ENCODE measurements around the gene INPP4A. TPM values are rescaled to one million over a fixed set of nuclear protein-coding genes. Genes with fewer than 3 reads are reported as not detected.
A peak's percentile ranks its signal among the peaks of the same experiment; 100 is the strongest.

The INPP4A gene
- total RNA-seq, 2 donors from 2014 or later: 10.9 to 12.2 TPM

DNA sequence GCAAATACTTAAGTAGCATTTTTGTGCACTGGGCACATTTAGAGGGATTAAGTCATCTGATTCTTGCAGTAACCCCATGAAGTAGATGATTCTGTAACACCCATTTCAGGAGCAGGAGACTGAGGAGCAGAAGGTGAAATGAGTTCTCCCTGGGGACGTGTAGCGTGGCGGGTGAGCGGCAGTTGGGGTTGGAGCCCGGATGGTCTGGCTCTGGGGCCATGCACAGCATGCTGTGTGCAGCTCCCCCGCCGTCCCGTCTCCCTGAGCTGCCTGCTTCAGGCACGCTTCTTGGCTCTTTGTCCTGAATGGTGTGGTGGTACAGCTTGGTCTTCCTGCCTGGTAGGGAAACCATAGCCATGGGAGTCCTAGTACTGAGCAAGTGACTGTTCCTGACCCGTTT lies 32.4 kb downstream of the INPP4A start:
- intact Hi-C loops (cut with DNase I): no loop called here
- Histone ChIP-seq H3K4me3 (no peak overlapping the region), H3K36me3 (replicated peaks in 1 of 2; ENCODE audit: insufficient read depth in 1 of 2, low read depth in 2 of 2) (no peaks in the 10 kb centered on the region), H3K27me3 (no peaks in the 10 kb centered on the region), H3K4me1 (peaks cover 45% of the 10 kb centered on the region), H3K9me3 (no peaks in the 10 kb centered on the region), H3K27ac (no peak overlapping the region)
- DNase-seq: no peak
- TF ChIP-seq, protein P1, sequence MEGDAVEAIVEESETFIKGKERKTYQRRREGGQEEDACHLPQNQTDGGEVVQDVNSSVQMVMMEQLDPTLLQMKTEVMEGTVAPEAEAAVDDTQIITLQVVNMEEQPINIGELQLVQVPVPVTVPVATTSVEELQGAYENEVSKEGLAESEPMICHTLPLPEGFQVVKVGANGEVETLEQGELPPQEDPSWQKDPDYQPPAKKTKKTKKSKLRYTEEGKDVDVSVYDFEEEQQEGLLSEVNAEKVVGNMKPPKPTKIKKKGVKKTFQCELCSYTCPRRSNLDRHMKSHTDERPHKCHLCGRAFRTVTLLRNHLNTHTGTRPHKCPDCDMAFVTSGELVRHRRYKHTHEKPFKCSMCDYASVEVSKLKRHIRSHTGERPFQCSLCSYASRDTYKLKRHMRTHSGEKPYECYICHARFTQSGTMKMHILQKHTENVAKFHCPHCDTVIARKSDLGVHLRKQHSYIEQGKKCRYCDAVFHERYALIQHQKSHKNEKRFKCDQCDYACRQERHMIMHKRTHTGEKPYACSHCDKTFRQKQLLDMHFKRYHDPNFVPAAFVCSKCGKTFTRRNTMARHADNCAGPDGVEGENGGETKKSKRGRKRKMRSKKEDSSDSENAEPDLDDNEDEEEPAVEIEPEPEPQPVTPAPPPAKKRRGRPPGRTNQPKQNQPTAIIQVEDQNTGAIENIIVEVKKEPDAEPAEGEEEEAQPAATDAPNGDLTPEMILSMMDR (IDR thresholded peaks at IDR 0.05): no peak
- TF ChIP-seq POLR2A (IDR thresholded peaks at IDR 0.05): no peak
- WGBS, 2 donors: 90 to 93% methylated on average over 10 of the region's 10 CpGs
- no peak for ATAC-seq

DNA sequence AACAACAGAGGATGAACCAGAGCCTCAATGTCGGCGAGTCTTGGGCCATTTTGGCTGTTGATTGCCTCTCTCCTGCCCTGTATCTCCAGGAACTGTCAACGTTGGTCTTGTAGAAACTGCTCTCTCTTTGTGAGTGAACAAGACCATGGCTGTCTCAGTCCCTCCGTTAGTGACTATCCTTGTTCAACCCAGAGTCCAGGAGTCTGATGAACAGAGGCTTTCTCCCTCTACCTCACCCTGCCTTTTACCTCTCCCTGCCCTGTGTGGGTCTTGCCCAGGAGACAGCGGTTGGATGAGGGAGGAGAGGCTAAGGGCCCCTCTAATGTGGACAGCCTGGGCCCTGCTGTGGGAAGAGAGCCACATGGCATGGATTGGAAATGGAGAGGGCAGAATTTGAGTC lies 32.8 kb downstream of the INPP4A start:
- Histone ChIP-seq H3K4me3 (no peak overlapping the region), H3K36me3 (replicated peaks in 1 of 2; ENCODE audit: insufficient read depth in 1 of 2, low read depth in 2 of 2) (no peaks in the 10 kb centered on the region), H3K9me3 (no peaks in the 10 kb centered on the region), H3K27me3 (no peaks in the 10 kb centered on the region), H3K4me1 (peaks cover 40% of the 10 kb centered on the region), H3K27ac (no peak overlapping the region)
- DNase-seq (no peak), ATAC-seq (no peak)
- 93 to 95% methylated on average over 4 to 5 of the region's 5 CpGs for WGBS, 2 donors
- TF ChIP-seq, protein P1 (IDR thresholded peaks at IDR 0.05): no peak
- no peak for TF ChIP-seq POLR2A (IDR thresholded peaks at IDR 0.05)
- intact Hi-C loops (cut with DNase I): no loop called here

DNA sequence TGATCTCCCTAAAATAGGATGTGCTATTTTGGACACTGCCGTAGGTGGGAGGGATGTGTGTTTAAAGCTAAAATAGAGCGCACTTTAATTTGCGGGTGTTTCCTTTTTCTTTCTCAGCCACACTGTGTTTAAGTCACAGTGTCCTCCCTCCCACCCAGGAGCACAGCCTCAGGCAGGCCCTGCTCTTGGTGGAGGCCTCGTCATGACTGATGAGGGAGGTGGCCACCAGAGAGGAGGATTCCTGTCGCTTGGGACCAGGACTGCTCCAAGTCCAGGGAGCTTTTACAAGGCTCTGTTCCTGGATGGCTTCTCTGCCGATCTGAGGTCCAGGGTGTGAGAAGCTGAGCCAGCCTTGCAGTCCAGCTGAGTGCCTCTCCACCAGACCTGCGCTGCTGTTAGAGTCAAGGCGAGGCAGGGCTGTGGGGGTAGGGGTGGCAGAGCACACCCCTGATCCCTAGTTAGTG lies 33.5 kb downstream of the INPP4A start:
- TF ChIP-seq POLR2A (IDR thresholded peaks at IDR 0.05): no peak
- TF ChIP-seq, protein P1 (IDR thresholded peaks at IDR 0.05): no peak
- 84 to 94% methylated on average over 7 to 8 of the region's 8 CpGs for WGBS, 2 donors
- H3K27me3 ChIP-seq: no peaks in the 10 kb centered on the region
- intact Hi-C loops (cut with DNase I): no loop called here
- H3K27ac ChIP-seq: no peak overlapping the region
- H3K4me3 ChIP-seq: no peak overlapping the region
- no peak for ATAC-seq
- no peak for DNase-seq
- no peaks in the 10 kb centered on the region for H3K9me3 ChIP-seq
- H3K36me3 ChIP-seq (replicated peaks in 1 of 2; ENCODE audit: insufficient read depth in 1 of 2, low read depth in 2 of 2): no peaks in the 10 kb centered on the region
- peaks cover 40% of the 10 kb centered on the region for H3K4me1 ChIP-seq

DNA sequence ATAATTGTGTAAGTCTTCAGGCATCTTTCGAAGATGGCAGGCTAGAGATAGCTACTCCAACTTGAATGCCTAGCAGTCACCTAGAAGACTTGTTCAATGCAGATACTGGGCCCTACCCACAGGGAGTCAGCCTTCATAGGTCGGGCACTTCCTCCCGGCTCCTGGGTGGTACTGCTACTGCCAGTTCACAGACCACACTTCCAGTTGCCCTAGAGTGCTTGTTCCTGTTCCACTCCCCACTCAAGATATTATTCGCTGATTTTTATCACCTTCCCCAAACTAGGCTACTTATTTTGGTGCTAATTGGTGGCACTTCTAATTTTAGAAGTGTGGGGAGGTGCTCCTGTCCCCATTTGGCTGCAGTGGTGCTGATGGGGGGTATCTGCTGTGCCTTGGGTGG lies 34.2 kb downstream of the INPP4A start:
- no peak for TF ChIP-seq POLR2A (IDR thresholded peaks at IDR 0.05)
- TF ChIP-seq, protein P1 (IDR thresholded peaks at IDR 0.05): no peak
- intact Hi-C loops (cut with DNase I): no loop called here
- Histone ChIP-seq H3K4me3 (no peak overlapping the region), H3K36me3 (replicated peaks in 1 of 2; ENCODE audit: insufficient read depth in 1 of 2, low read depth in 2 of 2) (no peaks in the 10 kb centered on the region), H3K4me1 (peaks cover 41% of the 10 kb centered on the region), H3K27me3 (no peaks in the 10 kb centered on the region), H3K9me3 (no peaks in the 10 kb centered on the region), H3K27ac (peak overlapping the region in 1 of 4 donors; percentile 56)
- ATAC-seq (no peak), DNase-seq (no peak)
- WGBS, 2 donors: 70 to 82% methylated on average over 4 of the region's 4 CpGs

DNA sequence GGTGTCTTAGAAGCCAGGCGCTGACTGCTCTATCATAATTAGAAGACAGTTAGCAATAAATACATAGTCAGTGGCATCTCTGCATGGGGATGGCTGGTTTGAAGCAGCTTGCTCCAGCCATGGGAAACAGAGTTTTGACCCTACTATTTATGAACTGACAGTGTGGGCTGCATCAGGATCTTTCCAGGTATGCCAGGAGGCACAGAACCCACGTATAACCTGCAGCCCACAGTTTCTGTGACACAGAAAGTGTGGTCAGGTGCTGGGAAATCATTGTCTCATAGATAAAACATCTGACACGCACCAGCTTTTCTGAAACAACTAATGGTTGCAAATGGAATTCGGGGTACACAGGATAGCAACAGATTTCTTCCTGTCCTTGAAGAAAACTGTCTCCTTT lies 34.7 kb downstream of the INPP4A start:
- peaks cover 46% of the 10 kb centered on the region for H3K4me1 ChIP-seq
- H3K27ac ChIP-seq: peak overlapping the region in 3 of 4 donors; percentile 31 to 59 (median 56)
- WGBS, 2 donors: 57 to 68% methylated on average over 4 of the region's 4 CpGs

More for the DNA sequence above, 34.7 kb downstream of the INPP4A start:
- H3K27me3 ChIP-seq: no peaks in the 10 kb centered on the region
- H3K4me3 ChIP-seq: no peak overlapping the region
- ATAC-seq (no peak), DNase-seq (no peak)
- no peaks in the 10 kb centered on the region for H3K9me3 ChIP-seq
- H3K36me3 ChIP-seq (replicated peaks in 1 of 2; ENCODE audit: insufficient read depth in 1 of 2, low read depth in 2 of 2): no peaks in the 10 kb centered on the region
- intact Hi-C loops (cut with DNase I): no loop called here
- no peak for TF ChIP-seq POLR2A (IDR thresholded peaks at IDR 0.05)
- TF ChIP-seq, protein P1 (IDR thresholded peaks at IDR 0.05): no peak
